Progenitor cell of endocrine pancreas (in vitro differentiated cells): ENCODE results near the gene RHOBTB1. TPM values are rescaled to one million over a fixed set of nuclear protein-coding genes. Genes with fewer than 3 reads are reported as not detected.

Experiments used
- DNase-seq: peaks from one replicate; pipeline ENCODE4 v3.0.0; 2021; ENCODE audit warnings: low spot score; ENCODE audit not compliant: unreplicated experiment
- H3K27ac Mint-ChIP-seq: 2 replicates; pipeline ENCODE4 v1.8.0; 2021; ENCODE audit warnings: mild to moderate bottlenecking, moderate library complexity, mixed read lengths
- H3K27me3 Mint-ChIP-seq: 2 replicates; pipeline ENCODE4 v1.8.0; 2021; ENCODE audit warnings: mixed read lengths
- H3K36me3 Mint-ChIP-seq: 2 replicates; pipeline ENCODE4 v1.8.0; 2022; ENCODE audit warnings: mixed read lengths; ENCODE audit not compliant: insufficient read depth
- H3K4me1 Mint-ChIP-seq: 2 replicates; pipeline ENCODE4 v1.8.0; 2021; ENCODE audit warnings: low read depth, mixed read lengths
- H3K4me3 Mint-ChIP-seq: 2 replicates; pipeline ENCODE4 v1.8.0; 2021; ENCODE audit warnings: low read depth, mild to moderate bottlenecking, moderate library complexity, mixed read lengths
- H3K9me3 Mint-ChIP-seq: 2 replicates; pipeline ENCODE4 v1.8.0; 2021; ENCODE audit warnings: low read depth, mixed read lengths
- total RNA-seq: library from RNA; stranded (reverse); gene quantifications from 2 replicates; pipeline ENCODE4 v1.2.1, GENCODE V29; 2021
- TF ChIP-seq, protein P1 (sequence below): fragments of 200-600 bp; sonication (generic); IDR thresholded peaks from one replicate; pipeline ENCODE4 v1.5.0; 2021; ENCODE audit warnings: antibody characterized with exemption, mild to moderate bottlenecking; ENCODE audit not compliant: unreplicated experiment

Gene RHOBTB1
- total RNA-seq, 1 donor from 2014 or later: 21.7 TPM

DNA sequence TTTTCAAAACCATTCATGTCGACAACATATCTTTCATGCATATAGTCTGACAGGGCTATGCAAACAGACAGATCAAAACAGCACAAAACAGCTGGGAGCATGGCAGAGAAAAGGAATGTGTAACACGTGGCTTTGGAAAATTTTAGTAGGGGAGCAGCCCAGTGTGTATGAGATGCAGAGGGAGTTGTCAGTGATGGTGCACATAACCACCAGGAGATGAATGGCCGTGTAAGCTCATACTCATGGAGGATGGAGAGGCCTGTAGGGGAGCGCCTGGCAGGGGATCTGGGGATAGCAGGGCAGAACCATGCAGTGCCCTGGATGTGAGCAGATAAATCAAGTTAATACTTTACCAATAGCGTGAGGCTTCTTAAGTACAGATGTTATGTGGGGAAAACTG lies 45.7 kb downstream of the RHOBTB1 start:
- Mint-ChIP-seq H3K9me3 (no peaks in the 10 kb centered on the region), H3K27ac (no peak overlapping the region), H3K4me3 (no peak overlapping the region), H3K4me1 (peaks cover 30% of the 10 kb centered on the region), H3K27me3 (no peaks in the 10 kb centered on the region), H3K36me3 (peaks cover 16% of the 10 kb centered on the region)
- no peak for DNase-seq
- TF ChIP-seq, protein P1, sequence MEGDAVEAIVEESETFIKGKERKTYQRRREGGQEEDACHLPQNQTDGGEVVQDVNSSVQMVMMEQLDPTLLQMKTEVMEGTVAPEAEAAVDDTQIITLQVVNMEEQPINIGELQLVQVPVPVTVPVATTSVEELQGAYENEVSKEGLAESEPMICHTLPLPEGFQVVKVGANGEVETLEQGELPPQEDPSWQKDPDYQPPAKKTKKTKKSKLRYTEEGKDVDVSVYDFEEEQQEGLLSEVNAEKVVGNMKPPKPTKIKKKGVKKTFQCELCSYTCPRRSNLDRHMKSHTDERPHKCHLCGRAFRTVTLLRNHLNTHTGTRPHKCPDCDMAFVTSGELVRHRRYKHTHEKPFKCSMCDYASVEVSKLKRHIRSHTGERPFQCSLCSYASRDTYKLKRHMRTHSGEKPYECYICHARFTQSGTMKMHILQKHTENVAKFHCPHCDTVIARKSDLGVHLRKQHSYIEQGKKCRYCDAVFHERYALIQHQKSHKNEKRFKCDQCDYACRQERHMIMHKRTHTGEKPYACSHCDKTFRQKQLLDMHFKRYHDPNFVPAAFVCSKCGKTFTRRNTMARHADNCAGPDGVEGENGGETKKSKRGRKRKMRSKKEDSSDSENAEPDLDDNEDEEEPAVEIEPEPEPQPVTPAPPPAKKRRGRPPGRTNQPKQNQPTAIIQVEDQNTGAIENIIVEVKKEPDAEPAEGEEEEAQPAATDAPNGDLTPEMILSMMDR: no peak

DNA sequence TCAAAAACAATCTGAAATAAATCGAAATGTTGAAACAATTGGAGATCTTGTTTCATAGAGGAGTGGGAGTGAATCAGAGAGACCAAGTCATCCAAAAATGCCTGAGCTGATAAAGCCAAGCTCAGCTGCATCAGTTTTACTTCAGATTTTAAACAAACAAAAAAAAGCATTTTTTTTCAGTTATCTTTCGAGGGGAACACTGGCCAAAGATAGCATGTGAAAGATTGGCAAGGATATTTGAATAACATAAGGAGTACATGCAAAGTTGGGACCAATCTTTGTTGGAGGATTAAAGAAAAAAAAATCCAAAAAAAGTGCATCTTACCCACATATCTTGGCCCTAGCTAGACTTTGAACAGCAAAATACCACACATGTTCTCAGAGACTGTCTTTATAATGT lies 47.2 kb downstream of the RHOBTB1 start:
- H3K9me3 Mint-ChIP-seq: peaks cover 3% of the 10 kb centered on the region
- H3K36me3 Mint-ChIP-seq: peaks cover 18% of the 10 kb centered on the region
- peaks cover 35% of the 10 kb centered on the region for H3K4me1 Mint-ChIP-seq
- TF ChIP-seq, protein P1: no peak
- no peaks in the 10 kb centered on the region for H3K27me3 Mint-ChIP-seq
- no peak overlapping the region for H3K4me3 Mint-ChIP-seq
- DNase-seq: no peak
- no peak overlapping the region for H3K27ac Mint-ChIP-seq

DNA sequence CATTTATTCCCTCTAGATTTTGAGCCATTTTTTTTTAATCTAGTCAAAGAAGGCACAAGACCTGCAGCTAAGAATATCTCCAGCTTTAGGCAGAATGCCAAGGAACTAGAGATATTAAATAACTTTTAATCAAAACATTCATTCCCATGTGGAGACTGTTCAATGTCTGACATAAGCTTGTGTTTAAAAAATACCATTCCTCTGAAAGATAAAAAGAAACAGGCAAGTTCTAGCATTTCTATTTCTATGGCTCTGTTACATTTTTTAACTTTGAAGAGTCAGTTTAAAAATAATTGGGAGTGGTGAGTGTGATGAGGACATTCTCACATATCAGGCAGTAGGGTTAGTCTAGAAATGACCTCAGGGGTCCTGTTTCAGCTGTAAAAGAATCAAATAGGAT lies 48.0 kb downstream of the RHOBTB1 start:
- TF ChIP-seq, protein P1: no peak
- peaks cover 18% of the 10 kb centered on the region for H3K36me3 Mint-ChIP-seq
- no peak for DNase-seq
- H3K4me1 Mint-ChIP-seq: peaks cover 35% of the 10 kb centered on the region
- no peaks in the 10 kb centered on the region for H3K27me3 Mint-ChIP-seq
- H3K27ac Mint-ChIP-seq: no peak overlapping the region
- peaks cover 4% of the 10 kb centered on the region for H3K9me3 Mint-ChIP-seq
- no peak overlapping the region for H3K4me3 Mint-ChIP-seq

DNA sequence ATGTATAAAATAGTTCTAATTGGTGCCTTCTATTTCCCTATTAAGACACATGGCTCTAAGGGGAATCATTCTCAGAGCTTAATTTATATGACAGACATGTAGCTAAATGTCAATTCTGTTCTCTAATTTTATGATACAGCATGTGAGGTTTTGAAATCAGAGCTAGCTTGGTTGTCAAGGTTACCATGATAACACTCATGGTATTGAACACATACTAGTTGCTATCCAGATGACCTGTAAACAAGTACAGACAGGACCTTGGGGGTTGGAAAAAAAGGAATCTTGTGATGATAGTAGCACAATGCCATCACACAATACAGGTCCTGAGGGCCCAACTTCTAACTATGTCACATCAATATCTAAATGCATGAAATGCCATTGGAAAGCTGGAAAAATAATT lies 49.2 kb downstream of the RHOBTB1 start:
- no peak for DNase-seq
- Mint-ChIP-seq H3K27ac (no peak overlapping the region), H3K36me3 (peaks cover 23% of the 10 kb centered on the region), H3K4me1 (peaks cover 36% of the 10 kb centered on the region), H3K9me3 (peaks cover 4% of the 10 kb centered on the region), H3K4me3 (no peak overlapping the region), H3K27me3 (no peaks in the 10 kb centered on the region)
- TF ChIP-seq, protein P1: no peak

DNA sequence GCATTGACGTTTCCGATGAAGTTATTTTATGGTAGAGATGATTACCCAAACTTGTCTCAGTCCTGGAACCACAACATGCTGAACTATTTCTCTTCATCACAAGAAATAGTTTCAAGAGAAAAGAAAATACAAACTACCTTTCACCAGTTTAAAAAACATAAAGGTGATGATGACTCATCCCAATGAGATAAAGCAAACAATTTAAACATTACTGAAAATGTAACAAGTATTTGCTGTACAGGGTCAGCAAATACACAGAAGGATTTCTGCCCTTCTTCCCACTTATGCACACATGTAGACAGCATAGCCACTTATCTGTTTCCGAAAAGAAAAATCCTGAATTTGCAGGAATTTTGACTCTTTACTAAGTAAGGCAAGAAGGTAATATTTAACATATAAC lies 50.8 kb downstream of the RHOBTB1 start:
- peaks cover 4% of the 10 kb centered on the region for H3K9me3 Mint-ChIP-seq
- H3K36me3 Mint-ChIP-seq: peaks cover 21% of the 10 kb centered on the region
- TF ChIP-seq, protein P1: no peak
- no peaks in the 10 kb centered on the region for H3K27me3 Mint-ChIP-seq
- H3K4me3 Mint-ChIP-seq: no peak overlapping the region
- DNase-seq: no peak
- no peak overlapping the region for H3K27ac Mint-ChIP-seq
- H3K4me1 Mint-ChIP-seq: peaks cover 36% of the 10 kb centered on the region
